ENCODE results near the gene C1orf56.

C1orf56 gene

GRCh38 chr1:151047591-151047924, at the start of gene C1orf56:
C1orf56 (plus strand) TSS chr1:151047751; CDS start chr1:151047848, 97 bp downstream.
- DNase-seq = peak; percentile 86

GRCh38 chr1:150997949-150998348, 49.6 kb upstream of the C1orf56 start:
- DNase-seq = no peak

GRCh38 chr1:150999051-150999674, 48.4 kb upstream of the C1orf56 start:
- peak; percentile 42 for DNase-seq

- no peak for DNase-seq
Measured at GRCh38 chr1:150999926-151000325, 47.6 kb upstream of the C1orf56 start.

- DNase-seq = no peak
Measured at GRCh38 chr1:151000408-151000807, 47.1 kb upstream of the C1orf56 start.

- no peak for DNase-seq
Measured at GRCh38 chr1:151001602-151002001, 45.9 kb upstream of the C1orf56 start.

- no peak for DNase-seq
Measured at GRCh38 chr1:151002051-151002450, 45.5 kb upstream of the C1orf56 start.

- no peak for DNase-seq
Measured at GRCh38 chr1:151002611-151003010, 44.9 kb upstream of the C1orf56 start.

GRCh38 chr1:151003180-151003579, 44.4 kb upstream of the C1orf56 start:
- no peak for DNase-seq

GRCh38 chr1:151005729-151006319, 41.7 kb upstream of the C1orf56 start:
- peak; percentile 38 for DNase-seq

- peak; percentile 88 for DNase-seq
Measured at GRCh38 chr1:151006327-151007052, 41.1 kb upstream of the C1orf56 start, which contains the start of gene MINDY1. MINDY1 (minus strand) TSS chr1:151006902; CDS start chr1:151002617, 4,285 bp downstream.

GRCh38 chr1:151007853-151008243, 39.7 kb upstream of the C1orf56 start:
- DNase-seq = peak; percentile 69

GRCh38 chr1:151008244-151009205, 39.0 kb upstream of the C1orf56 start, which contains the start of gene PRUNE1:
PRUNE1 (plus strand) TSS chr1:151008449; CDS start chr1:151008633, 184 bp downstream.
- peak; percentile 97 for DNase-seq

- DNase-seq = no peak
Measured at GRCh38 chr1:151009206-151009587, 38.4 kb upstream of the C1orf56 start.

GRCh38 chr1:151009674-151010345, 37.7 kb upstream of the C1orf56 start:
- no peak for DNase-seq

- DNase-seq = no peak
Measured at GRCh38 chr1:151010346-151010726, 37.2 kb upstream of the C1orf56 start.

GRCh38 chr1:151011154-151011850, 36.2 kb upstream of the C1orf56 start:
- no peak for DNase-seq

GRCh38 chr1:151012684-151013471, 34.7 kb upstream of the C1orf56 start:
- no peak for DNase-seq

GRCh38 chr1:151013518-151013917, 34.0 kb upstream of the C1orf56 start:
- no peak for DNase-seq

- DNase-seq = peak; percentile 85
Measured at GRCh38 chr1:151024540-151025146, 22.9 kb upstream of the C1orf56 start.

All from midbrain (tissue), 1 donor.